NCI-H1436 (cell line): ENCODE results near the gene CREB3.
A peak's percentile ranks its signal among the peaks of the same experiment; 100 is the strongest.

Source experiments
- DNase-seq: peaks from one replicate; lab custom pipeline; 2025; lab: John Stamatoyannopoulos, UW

CREB3 gene

GRCh38 chr9:35727676-35728040 lies 4.8 kb upstream of the CREB3 start:
- DNase-seq = no peak

GRCh38 chr9:35728041-35728971 lies 4.2 kb upstream of the CREB3 start:
- DNase-seq = no peak

- no peak for DNase-seq
These were observed 3.4 kb upstream of the CREB3 start for GRCh38 chr9:35729101-35729500.

GRCh38 chr9:35729700-35730485 lies 2.6 kb upstream of the CREB3 start:
- no peak for DNase-seq

GRCh38 chr9:35730486-35730854 lies 2.0 kb upstream of the CREB3 start:
- DNase-seq = no peak

- DNase-seq = no peak
These were observed 866 bp upstream of the CREB3 start for GRCh38 chr9:35731415-35732184.

GRCh38 chr9:35732800-35733541 lies 505 bp downstream of the CREB3 start:
- no peak for DNase-seq

- no peak for DNase-seq
These were observed 1.6 kb downstream of the CREB3 start for GRCh38 chr9:35734096-35734495.

- DNase-seq = peak; percentile 56
These were observed 3.8 kb downstream of the CREB3 start for GRCh38 chr9:35736201-35736633.

- DNase-seq = no peak
These were observed 4.7 kb downstream of the CREB3 start for GRCh38 chr9:35737143-35737542.

- no peak for DNase-seq
These were observed 5.7 kb downstream of the CREB3 start for GRCh38 chr9:35738186-35738585.

GRCh38 chr9:35738924-35739323 lies 6.5 kb downstream of the CREB3 start:
- no peak for DNase-seq

- DNase-seq = no peak
These were observed 7.8 kb downstream of the CREB3 start for GRCh38 chr9:35740243-35740642.

GRCh38 chr9:35741740-35742139 lies 9.3 kb downstream of the CREB3 start:
- no peak for DNase-seq

- no peak for DNase-seq
These were observed 11.0 kb downstream of the CREB3 start for GRCh38 chr9:35743452-35743851.

GRCh38 chr9:35743880-35744518 lies 11.5 kb downstream of the CREB3 start:
- DNase-seq = no peak

- DNase-seq = no peak
These were observed 13.1 kb downstream of the CREB3 start for GRCh38 chr9:35745569-35745968.

- DNase-seq = no peak
These were observed 14.1 kb downstream of the CREB3 start for GRCh38 chr9:35746583-35746982.

- no peak for DNase-seq
These were observed 15.9 kb downstream of the CREB3 start for GRCh38 chr9:35748242-35748857.

GRCh38 chr9:35748858-35749514 lies 16.5 kb downstream of the CREB3 start, which contains the start of the genes GBA2 and RGP1:
Gene GBA2, minus strand, starts transcription at chr9:35749228. Its CDS starts 524 bp downstream, at chr9:35748704.
Gene RGP1, plus strand, starts transcription at chr9:35749287. Its CDS starts 469 bp downstream, at chr9:35749756.
- peak; percentile 39 for DNase-seq
